EH (cell line): ENCODE results near the gene OSBPL6.

ENCODE experiments used
- DNase-seq: peaks from one replicate; pipeline ENCODE4 v3.0.0-alpha.2; 2015; ENCODE audit warnings: low read depth

Gene OSBPL6

GRCh38 chr2:178238750-178239149 is 44.4 kb downstream of the OSBPL6 start:
- no peak for DNase-seq

DNA sequence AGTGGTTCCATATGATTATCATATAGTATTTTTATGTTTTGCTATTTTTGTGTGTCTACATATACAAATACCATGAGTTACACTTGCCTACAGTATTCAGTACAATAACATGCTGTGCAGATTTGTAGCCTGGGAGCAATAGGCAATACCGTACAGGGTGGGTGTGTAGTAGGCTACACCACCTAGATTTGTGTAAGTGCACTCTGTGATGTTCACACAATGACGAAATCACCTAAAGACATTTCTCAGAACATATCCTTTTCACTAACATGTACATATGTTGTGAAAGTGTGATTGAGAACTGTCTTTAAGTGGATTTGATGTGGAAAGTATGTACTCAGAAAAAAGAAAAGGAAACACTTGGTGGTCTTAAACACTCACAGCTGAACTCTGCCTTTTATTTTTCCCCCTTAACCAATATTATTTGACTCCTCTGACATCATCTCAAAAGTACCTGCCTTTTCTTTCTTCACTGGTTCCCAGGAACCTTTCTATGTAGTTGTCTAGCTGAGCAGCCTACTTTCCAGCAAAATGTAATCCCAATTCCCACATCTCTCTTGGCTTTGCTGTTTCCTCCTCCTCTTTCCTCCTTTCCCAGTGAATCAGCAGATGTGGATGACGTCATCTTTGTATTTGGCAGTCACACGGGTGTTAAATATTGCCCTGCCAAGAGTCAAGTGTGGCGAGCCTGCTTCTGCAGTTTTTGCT is 47.7 kb downstream of the OSBPL6 start:
- peak; percentile 92 for DNase-seq

DNA sequence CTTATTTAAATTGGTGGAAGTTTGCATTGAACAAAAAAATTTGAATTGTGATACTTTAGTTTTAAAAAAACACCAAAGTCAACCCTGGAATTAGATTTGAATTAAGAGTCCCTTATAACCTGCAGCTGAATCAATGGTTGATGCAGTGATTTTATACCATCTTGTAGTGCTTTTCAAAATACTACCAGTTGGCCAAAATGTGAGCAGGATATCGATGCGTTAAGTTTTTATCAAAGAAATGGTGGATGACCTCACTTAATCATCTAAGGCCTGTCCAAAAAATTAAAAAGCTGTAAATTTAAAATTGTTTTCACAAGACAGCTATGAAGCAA is 48.2 kb downstream of the OSBPL6 start:
- DNase-seq: no peak

- DNase-seq: no peak
Measured at GRCh38 chr2:178243961-178244360, 49.6 kb downstream of the OSBPL6 start.

- peak; percentile 4 for DNase-seq
Measured at GRCh38 chr2:178244777-178245176, 50.5 kb downstream of the OSBPL6 start.

GRCh38 chr2:178246696-178247095 is 52.4 kb downstream of the OSBPL6 start:
- DNase-seq: no peak

GRCh38 chr2:178247250-178247649 is 52.9 kb downstream of the OSBPL6 start:
- DNase-seq: no peak

DNA sequence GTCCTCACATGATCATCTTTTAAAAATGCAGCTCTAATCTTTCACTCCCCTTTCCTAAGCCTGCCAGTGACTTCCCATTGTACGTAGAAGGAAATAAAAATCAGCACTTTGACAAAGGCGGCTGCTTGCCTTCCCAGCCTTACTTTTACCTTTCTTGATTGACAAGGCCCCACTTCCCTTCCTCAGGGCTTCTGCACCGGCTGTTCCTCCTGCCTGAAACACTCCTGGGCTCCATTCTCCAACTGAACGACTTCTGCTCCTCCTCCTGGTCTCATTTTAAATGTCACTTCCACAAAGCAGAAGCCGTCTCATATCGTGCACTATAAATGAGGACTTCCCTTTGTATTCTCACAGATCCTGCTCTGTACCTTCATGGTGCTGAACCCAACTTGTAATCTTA is 56.1 kb downstream of the OSBPL6 start:
- DNase-seq: no peak

GRCh38 chr2:178251151-178251955 is 57.0 kb downstream of the OSBPL6 start:
- DNase-seq: no peak

DNA sequence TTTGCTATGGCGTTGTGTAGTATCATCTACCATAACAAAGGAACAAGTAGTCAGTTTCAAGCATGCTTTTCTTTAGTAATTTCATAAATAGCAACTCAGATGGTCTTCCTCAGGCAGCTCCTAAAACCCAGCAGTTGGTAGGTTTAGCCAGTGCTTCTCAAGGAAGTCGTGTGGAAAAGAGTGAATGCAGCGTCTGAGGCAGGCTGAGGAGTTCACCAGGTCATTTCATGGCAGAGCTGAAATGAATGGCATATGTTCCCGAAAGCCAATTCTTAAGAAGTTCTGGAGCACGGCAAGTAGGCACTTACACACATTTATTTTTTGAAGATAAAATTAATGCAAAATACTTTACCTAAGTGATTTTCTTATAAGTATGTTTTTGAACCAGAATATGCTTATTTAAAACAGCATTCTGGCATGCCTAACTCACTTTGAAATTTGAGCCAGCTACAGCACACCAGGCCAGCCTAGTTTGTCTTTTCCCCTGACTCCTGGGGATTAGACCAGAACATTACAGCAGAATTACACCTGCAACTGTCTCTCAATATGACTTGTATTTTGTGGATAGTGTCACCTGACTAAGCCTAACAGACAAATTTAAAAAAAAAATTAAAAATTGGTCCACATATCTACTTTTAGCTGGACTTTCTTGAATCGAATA is 62.2 kb downstream of the OSBPL6 start:
- DNase-seq: no peak

DNA sequence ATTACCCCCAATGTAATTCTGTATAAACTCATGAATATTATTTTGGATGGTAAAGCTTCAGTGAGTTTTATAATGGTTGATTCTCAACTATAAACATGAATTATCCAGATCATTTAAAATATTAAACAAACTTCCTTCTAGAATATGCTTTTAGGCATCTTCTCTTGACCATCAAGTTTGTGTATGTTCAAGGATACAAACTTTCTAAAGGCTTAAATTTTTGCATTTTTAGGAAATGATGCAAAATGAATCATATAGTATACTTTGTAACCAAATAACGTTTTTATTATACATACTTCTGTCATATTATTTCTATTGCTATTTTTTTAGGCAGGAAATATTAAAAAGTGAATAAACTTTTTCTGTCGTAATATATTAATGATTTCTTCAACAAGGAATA is 62.8 kb downstream of the OSBPL6 start:
- no peak for DNase-seq

DNA sequence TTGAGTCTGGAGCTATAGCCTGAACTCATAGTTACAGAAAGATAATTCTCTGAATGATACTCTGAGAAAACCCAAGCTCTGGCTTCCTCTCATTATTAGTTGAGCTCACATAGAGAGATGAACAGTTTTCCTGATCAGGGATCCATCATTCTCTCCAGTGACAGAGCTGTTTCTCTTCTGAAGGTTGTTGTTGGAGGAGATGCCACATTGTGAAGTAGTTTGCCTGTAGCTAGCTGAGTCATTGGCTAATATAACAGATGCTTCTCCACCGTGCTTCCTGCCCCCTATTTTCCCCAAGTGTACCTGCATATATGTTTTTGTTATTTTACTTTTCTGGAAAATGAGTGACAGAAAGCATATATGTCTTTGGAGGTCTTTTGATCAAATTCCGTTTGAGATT is 64.6 kb downstream of the OSBPL6 start:
- peak; percentile 25 for DNase-seq

DNA sequence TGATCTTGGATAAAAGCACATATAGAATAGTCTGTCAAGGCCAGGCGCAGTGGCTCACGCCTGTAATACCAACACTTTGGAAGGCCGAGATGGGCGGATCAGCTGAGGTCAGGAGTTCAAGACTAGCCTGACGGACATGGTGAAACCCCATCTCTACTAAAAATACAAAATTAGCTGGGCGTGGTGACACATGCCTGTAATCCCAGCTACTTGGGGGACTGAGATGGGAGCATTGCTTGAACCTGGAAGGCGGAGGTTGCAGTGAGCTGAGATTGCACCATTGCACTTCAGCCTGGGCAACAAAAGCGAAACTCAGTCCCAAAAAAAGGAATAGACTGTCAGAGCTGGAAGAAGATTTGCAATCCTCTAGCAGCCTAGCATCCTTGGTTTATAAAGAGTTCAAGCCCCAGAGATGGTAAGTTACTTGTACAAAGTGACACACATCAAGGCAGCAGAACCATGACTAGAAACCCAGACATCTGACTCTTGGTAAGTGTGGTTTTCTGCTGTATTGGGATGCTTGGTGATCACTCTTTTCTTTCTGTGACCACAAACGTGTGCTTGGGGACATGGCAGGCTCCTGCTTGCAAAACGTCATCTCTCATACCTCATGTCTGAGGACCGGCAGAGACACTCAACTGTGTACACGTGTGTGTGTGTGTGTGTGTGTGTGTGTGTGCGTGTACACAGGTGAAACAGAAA is 69.0 kb downstream of the OSBPL6 start:
- no peak for DNase-seq

- DNase-seq: no peak
Measured at GRCh38 chr2:178264211-178264610, 69.9 kb downstream of the OSBPL6 start.

- DNase-seq: no peak
Measured at GRCh38 chr2:178265851-178266250, 71.5 kb downstream of the OSBPL6 start.

DNA sequence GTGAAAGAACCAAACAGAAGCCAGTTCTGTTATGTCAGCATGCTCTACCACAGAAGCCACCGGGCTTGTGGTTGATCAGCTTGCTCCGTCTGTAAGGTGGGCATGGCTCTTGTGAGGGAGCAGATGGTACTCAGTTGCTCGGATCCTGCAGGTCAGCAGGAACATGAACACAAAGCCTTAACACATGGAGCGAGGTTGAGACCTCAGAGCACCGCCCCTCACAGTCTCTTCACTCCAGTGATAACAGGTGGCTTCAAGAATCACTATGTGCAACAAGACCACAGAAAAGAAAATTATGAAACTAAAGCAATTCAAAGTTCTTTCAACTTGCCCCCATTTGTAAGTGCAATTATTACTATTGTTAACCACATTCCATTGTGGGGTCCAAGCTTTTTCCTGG is 72.1 kb downstream of the OSBPL6 start:
- no peak for DNase-seq

- no peak for DNase-seq
Measured at GRCh38 chr2:178267660-178268059, 73.3 kb downstream of the OSBPL6 start.

DNA sequence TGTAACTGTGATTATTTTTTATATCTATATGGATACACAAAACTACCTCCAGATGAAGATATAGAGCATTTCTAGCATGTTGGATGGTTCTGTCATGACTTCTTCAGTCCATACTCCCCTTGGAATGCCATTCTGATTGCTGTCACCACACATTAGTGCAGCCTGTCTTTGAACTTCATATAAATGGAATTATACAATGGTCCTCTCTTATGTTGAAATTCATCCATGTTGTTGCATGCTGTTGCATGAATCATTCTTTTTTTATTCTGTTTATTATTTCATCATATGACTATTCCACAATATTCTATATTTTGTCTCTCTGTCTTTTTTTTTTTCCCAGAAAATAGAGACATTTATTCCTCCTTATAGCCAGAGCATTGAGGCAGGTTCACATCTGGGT is 74.1 kb downstream of the OSBPL6 start:
- peak; percentile 12 for DNase-seq

DNA sequence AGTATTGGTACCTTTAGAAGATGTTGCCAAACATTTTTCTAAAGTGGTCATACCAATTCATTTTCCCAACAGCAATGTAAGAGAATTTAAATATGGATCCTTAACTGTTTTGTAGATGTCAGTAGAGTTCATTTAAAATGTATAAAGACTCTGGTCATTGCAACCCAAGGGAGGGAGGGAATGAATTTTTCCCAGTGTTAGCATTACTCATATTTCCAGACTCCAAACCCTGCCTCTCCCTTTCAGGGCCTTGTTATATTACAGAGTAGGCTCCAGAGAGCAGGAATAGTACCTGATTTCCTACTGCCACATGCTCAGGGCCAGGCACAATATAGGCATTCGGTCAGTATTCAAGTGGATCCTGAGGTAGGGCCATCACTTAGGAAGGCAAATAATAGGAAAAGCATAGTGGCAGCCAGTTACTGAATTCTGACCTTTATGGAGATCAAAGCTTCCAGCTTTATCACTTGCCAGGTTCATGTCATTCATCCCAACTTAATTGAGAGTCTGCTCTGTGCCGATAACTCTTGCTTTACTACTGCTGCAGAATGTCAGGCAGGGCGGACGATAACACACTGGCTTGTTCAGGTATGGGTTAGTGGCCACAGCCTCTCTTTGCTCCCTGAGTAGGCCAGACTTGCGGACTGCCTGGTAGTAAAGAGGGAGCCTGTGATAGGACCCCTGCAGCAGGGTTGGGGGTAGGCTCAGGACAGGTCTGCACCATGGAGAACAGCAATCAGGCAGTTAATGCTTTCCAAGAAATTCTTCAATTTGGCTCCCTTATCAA is 75.3 kb downstream of the OSBPL6 start:
- no peak for DNase-seq

GRCh38 chr2:178270338-178270737 is 76.0 kb downstream of the OSBPL6 start:
- DNase-seq: no peak

DNA sequence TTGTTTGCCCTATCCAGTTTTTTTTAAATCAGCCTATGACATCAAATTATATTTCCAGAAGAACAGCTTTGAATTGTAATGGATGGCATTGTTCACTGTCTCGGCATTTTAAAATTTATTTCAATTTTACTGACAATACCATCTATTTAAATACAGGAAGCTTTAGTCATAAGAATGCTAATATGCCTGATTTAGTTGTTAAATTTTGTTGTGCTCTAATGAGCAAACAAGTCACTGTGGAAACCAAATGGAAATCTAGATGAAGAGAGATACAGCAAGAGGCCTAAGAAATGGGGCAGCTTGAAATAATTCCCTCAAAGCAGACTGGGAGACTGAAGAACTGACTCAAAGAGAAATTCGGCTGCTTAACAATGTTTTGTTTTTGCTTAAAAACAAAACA is 76.8 kb downstream of the OSBPL6 start:
- DNase-seq: no peak
